ENCODE data around the gene ZNF335. TPM values are rescaled to one million over a fixed set of nuclear protein-coding genes. Genes with fewer than 3 reads are reported as not detected.

ZNF335 gene
- total RNA-seq, 4 donors from 2014 or later = 10.5 to 22.5 (median 19.8) TPM

DNA sequence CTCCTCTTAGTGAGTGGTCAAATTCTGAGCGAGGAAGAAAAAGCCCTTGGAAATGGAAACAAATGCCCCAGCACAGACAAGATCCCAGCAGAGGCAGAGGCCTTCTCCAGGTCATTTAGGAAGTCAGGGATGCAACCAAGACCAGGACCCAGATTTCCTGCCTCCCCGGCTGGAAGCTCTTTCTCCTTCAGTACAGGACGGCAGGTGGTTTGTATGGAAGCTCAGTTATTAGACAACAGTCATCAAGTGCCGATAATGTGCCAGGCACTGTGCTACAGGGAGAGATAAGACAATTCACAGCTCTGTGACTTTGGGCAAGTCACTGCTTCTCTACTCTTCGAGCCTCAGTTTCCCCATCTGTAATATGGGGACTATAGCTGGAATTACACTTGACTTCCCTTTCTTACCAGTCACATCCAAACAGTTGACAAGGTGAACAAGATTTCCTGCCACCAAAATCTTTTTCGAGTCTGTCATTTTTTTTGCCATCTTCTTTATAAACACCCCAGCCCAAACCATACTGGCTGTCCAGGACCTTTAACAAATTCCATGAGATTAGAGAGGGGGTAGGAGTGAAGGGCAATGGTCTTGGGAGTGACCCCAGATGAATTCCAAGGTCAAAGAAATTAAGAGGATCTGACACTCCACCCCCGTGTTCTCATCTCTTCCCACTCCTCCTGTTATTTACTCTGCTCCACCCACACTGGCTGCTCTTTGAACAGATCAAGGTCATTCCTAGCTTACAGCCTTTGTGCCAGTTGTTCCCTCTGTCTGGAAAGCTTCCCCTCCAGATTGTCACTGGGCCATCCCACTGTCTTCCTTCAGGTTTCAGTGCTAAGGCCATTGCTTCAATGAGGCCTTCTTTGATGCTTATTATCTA lies 42.8 kb upstream of the ZNF335 start:
- peaks cover 13 to 41% (median 14%) of the 10 kb centered on the region in 3 donors for H3K4me1 ChIP-seq

DNA sequence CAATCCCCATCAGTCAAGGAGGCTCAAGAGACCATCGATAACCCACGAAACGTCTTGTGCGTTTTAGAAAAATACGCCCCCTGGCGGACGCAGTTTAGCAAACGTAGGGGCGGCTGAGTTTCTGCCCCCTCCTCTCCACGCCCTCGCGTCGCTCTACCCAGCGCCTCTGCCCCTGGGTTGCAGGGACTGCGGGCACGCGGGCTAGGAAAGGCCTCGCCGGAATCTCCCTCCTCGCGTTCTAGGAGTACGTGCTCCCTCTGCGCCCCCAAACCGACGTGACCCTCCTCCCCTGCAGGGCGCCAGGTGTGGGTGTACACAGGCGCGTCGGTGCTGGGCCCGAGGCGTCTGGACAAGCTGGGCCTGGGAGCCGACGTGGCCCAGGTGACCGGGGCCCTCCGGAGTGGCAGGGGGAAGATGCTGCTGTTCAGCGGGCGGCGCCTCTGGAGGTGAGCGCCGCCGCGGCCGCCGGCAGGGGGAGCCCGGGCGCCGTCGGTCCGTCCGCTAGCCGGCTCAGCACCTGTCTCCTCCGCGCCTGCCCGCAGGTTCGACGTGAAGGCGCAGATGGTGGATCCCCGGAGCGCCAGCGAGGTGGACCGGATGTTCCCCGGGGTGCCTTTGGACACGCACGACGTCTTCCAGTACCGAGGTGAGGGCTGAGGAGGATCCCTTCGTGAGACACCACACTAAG lies 42.0 kb upstream of the ZNF335 start:
- Histone ChIP-seq H3K4me1 (peaks cover 13 to 42% (median 14%) of the 10 kb centered on the region in 3 donors), H3K4me3 (peak overlapping the region in 2 of 4 donors; percentile 21 to 40), H3K27me3 (peaks cover 0 to 98% (median 34%) of the 10 kb centered on the region in 4 donors), H3K9me3 (no peaks in the 10 kb centered on the region), H3K27ac (no peak overlapping the region), H3K36me3 (no peaks in the 10 kb centered on the region)
- no peak for TF ChIP-seq POLR2A (IDR thresholded peaks at IDR 0.05)
- TF ChIP-seq, protein P1, sequence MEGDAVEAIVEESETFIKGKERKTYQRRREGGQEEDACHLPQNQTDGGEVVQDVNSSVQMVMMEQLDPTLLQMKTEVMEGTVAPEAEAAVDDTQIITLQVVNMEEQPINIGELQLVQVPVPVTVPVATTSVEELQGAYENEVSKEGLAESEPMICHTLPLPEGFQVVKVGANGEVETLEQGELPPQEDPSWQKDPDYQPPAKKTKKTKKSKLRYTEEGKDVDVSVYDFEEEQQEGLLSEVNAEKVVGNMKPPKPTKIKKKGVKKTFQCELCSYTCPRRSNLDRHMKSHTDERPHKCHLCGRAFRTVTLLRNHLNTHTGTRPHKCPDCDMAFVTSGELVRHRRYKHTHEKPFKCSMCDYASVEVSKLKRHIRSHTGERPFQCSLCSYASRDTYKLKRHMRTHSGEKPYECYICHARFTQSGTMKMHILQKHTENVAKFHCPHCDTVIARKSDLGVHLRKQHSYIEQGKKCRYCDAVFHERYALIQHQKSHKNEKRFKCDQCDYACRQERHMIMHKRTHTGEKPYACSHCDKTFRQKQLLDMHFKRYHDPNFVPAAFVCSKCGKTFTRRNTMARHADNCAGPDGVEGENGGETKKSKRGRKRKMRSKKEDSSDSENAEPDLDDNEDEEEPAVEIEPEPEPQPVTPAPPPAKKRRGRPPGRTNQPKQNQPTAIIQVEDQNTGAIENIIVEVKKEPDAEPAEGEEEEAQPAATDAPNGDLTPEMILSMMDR (IDR thresholded peaks at IDR 0.05) = peak; percentile 68 to 86 (median 78)
- WGBS, 2 donors = 6 to 7% methylated on average over 3 to 6 of the region's 67 CpGs
- intact Hi-C loops (cut with DNase I) = no loop called here
- no peak for DNase-seq

More for the DNA sequence above, 42.8 kb upstream of the ZNF335 start:
- TF ChIP-seq POLR2A (IDR thresholded peaks at IDR 0.05) = no peak
- TF ChIP-seq, protein P1 (IDR thresholded peaks at IDR 0.05) = no peak
- intact Hi-C loops (cut with DNase I) = no loop called here
- WGBS, 2 donors = 48 to 58% methylated on average over 6 to 7 of the region's 7 CpGs
- Histone ChIP-seq H3K27ac (no peak overlapping the region), H3K27me3 (peaks cover 0 to 98% (median 32%) of the 10 kb centered on the region in 4 donors), H3K4me3 (peak overlapping the region in 1 of 4 donors; percentile 40), H3K36me3 (no peaks in the 10 kb centered on the region), H3K9me3 (no peaks in the 10 kb centered on the region)
- DNase-seq = no peak

DNA sequence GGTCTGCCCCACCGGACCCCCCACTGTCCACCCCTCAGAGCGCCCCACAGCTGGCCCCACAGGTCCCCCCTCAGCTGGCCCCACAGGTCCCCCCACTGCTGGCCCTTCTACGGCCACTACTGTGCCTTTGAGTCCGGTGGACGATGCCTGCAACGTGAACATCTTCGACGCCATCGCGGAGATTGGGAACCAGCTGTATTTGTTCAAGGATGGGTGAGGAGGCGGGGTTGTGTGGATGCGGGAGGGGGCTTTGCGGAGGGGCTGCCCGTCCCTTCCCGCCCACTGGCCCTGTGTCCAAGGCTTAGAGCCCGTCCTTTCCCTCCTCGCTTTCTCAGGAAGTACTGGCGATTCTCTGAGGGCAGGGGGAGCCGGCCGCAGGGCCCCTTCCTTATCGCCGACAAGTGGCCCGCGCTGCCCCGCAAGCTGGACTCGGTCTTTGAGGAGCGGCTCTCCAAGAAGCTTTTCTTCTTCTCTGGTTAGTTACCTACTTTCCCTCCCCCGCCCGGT lies 41.4 kb upstream of the ZNF335 start:
- Histone ChIP-seq H3K36me3 (no peaks in the 10 kb centered on the region), H3K4me1 (peaks cover 14 to 45% (median 14%) of the 10 kb centered on the region in 3 donors), H3K27ac (no peak overlapping the region), H3K9me3 (no peaks in the 10 kb centered on the region), H3K27me3 (peaks cover 0 to 99% (median 32%) of the 10 kb centered on the region in 4 donors), H3K4me3 (peak overlapping the region in 1 of 4 donors; percentile 40)
- intact Hi-C loops (cut with DNase I) = no loop called here
- WGBS, 2 donors = 10 to 100% methylated on average over 1 to 13 of the region's 29 CpGs
- TF ChIP-seq, protein P1 (IDR thresholded peaks at IDR 0.05) = no peak
- no peak for TF ChIP-seq POLR2A (IDR thresholded peaks at IDR 0.05)
- DNase-seq = no peak

DNA sequence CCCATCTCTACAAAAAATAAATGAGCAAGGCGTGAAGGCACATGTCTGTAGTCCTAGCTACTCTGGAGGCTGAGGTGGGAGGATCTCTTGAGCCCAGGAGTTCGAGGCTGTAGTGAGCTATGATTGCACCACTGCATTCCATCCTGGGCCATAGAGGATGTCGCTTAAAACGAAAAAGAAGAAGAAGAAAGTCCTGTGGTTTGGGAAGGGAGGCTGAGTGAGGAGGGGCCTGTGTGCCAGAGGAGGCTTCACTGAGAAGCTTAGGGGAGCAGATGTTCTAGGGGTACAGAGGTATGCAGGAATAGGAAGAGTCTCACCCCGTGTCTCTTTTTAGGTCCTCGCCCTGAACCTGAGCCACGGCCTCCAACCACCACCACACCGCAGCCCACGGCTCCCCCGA lies 40.9 kb upstream of the ZNF335 start:
- H3K27me3 ChIP-seq = peaks cover 0 to 99% (median 31%) of the 10 kb centered on the region in 4 donors

DNA sequence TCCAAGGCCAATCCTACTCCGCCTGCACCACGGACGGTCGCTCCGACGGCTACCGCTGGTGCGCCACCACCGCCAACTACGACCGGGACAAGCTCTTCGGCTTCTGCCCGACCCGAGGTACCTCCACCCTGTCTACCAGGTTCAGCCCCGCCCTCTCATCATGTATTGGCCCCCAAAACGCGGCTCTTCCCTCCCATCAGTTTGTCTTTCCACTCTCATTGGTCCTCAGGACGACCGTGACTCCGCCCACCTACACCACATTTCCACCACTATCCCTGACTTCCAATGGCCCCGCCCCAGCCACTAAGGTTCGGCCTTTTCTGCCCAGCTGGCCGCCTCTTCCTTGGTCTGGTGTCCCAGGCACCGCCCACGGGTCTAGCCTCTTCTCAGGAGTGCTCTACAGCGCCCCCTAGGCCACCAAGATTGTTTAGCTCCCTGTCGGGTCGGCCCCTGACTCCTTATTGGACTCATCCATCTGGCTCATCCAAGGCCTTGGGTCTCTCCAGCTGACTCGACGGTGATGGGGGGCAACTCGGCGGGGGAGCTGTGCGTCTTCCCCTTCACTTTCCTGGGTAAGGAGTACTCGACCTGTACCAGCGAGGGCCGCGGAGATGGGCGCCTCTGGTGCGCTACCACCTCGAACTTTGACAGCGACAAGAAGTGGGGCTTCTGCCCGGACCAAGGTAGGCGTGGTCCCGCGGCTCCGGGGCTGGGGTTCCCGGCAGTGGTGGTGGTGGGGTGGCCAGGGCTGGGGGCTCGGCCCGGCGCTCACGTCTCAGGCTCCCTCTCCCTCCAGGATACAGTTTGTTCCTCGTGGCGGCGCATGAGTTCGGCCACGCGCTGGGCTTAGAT lies 39.9 kb upstream of the ZNF335 start:
- Histone ChIP-seq H3K4me1 (peaks cover 14 to 49% (median 18%) of the 10 kb centered on the region in 3 donors), H3K9me3 (no peaks in the 10 kb centered on the region), H3K27me3 (peaks cover 0 to 99% (median 31%) of the 10 kb centered on the region in 4 donors), H3K36me3 (no peaks in the 10 kb centered on the region), H3K4me3 (no peak overlapping the region), H3K27ac (no peak overlapping the region)
- TF ChIP-seq POLR2A (IDR thresholded peaks at IDR 0.05) = no peak
- TF ChIP-seq, protein P1 (IDR thresholded peaks at IDR 0.05) = peak in 3 of 6 experiments; percentile 12 to 41 (median 14)
- no peak for DNase-seq
- 16 to 17% methylated on average over 26 to 36 of the region's 57 CpGs for WGBS, 2 donors
- intact Hi-C loops (cut with DNase I) = no loop called here

More for the DNA sequence above, 40.9 kb upstream of the ZNF335 start:
- no peak for DNase-seq
- WGBS, 2 donors = 54 to 63% methylated on average over 9 to 10 of the region's 10 CpGs
- H3K9me3 ChIP-seq = no peaks in the 10 kb centered on the region
- no peak overlapping the region for H3K4me3 ChIP-seq
- intact Hi-C loops (cut with DNase I) = no loop called here
- H3K27ac ChIP-seq = no peak overlapping the region
- peaks cover 14 to 49% (median 18%) of the 10 kb centered on the region in 3 donors for H3K4me1 ChIP-seq
- TF ChIP-seq POLR2A (IDR thresholded peaks at IDR 0.05) = no peak
- no peaks in the 10 kb centered on the region for H3K36me3 ChIP-seq
